Neural progenitor cell (in vitro differentiated cells): ENCODE results near the gene OPRL1. TPM values are rescaled to one million over a fixed set of nuclear protein-coding genes. Genes with fewer than 3 reads are reported as not detected.

Source experiments
- DNase-seq: peaks from one replicate; pipeline ENCODE4 v3.0.0-alpha.2; 2016; ENCODE audit warnings: low spot score
- H2AFZ ChIP-seq: fragments of 200-600 bp; sonication (generic); replicated peaks from 2 replicates; pipeline ENCODE4 v1.6.1; 2016; ENCODE audit warnings: antibody characterized with exemption
- H3F3A ChIP-seq: fragments of 200-600 bp; sonication (generic); 2 replicates; pipeline ENCODE4 v1.6.1; 2016; ENCODE audit warnings: antibody characterized with exemption, low read depth
- H3K27ac ChIP-seq: fragments of 200-600 bp; sonication (generic); 2 replicates; pipeline ENCODE4 v1.5.1; 2016; ENCODE audit warnings: mild to moderate bottlenecking
- H3K27me3 ChIP-seq: fragments of 200-600 bp; sonication (generic); 2 replicates; pipeline ENCODE4 v1.6.1; 2016; ENCODE audit warnings: mild to moderate bottlenecking, moderate library complexity
- H3K36me3 ChIP-seq: fragments of 200-600 bp; sonication (generic); 2 replicates; pipeline ENCODE4 v1.5.1; 2016
- H3K4me1 ChIP-seq: fragments of 200-600 bp; sonication (generic); 2 replicates; pipeline ENCODE4 v1.6.1; 2016; ENCODE audit warnings: mixed run types
- H3K4me2 ChIP-seq: fragments of 200-600 bp; sonication (generic); 2 replicates; pipeline ENCODE4 v1.6.1; 2016
- H3K4me3 ChIP-seq: fragments of 200-600 bp; sonication (generic); 2 replicates; pipeline ENCODE4 v1.5.1; 2016
- H3K79me2 ChIP-seq: fragments of 200-600 bp; sonication (generic); 2 replicates; pipeline ENCODE4 v1.6.1; 2016; ENCODE audit warnings: low read depth
- H3K9ac ChIP-seq: fragments of 200-600 bp; sonication (generic); 2 replicates; pipeline ENCODE4 v1.6.1; 2016
- H3K9me3 ChIP-seq: fragments of 200-600 bp; sonication (generic); 2 replicates; pipeline ENCODE4 v1.5.1; 2016; ENCODE audit warnings: low read depth
- H4K20me1 ChIP-seq: fragments of 200-600 bp; sonication (generic); 2 replicates; pipeline ENCODE4 v1.6.1; 2016; ENCODE audit warnings: low read depth
- H3K27ac Mint-ChIP-seq: 3 replicates; pipeline ENCODE4 v1.8.0; 2021; ENCODE audit warnings: mixed read lengths
- H3K27me3 Mint-ChIP-seq: 2 replicates; pipeline ENCODE4 v1.8.0; 2022; ENCODE audit warnings: low read depth, mild to moderate bottlenecking, inconsistent platforms, moderate library complexity, mixed read lengths; ENCODE audit not compliant: insufficient read depth
- H3K36me3 Mint-ChIP-seq: 3 replicates; pipeline ENCODE4 v1.8.0; 2021; ENCODE audit warnings: mixed read lengths
- H3K4me1 Mint-ChIP-seq: 3 replicates; pipeline ENCODE4 v1.8.0; 2021; ENCODE audit warnings: mixed read lengths
- H3K4me3 Mint-ChIP-seq: 3 replicates; pipeline ENCODE4 v1.8.0; 2021; ENCODE audit warnings: mild to moderate bottlenecking, moderate library complexity, mixed read lengths
- H3K9me3 Mint-ChIP-seq: 3 replicates; pipeline ENCODE4 v1.8.0; 2020; ENCODE audit warnings: mixed read lengths
- CTCF ChIP-seq: fragments of 200-600 bp; sonication (generic); IDR thresholded peaks from 2 replicates; pipeline ENCODE4 v1.5.1; 2017; ENCODE audit warnings: antibody characterized with exemption, mild to moderate bottlenecking
- EZH2 ChIP-seq: fragments of 200-600 bp; sonication (generic); IDR thresholded peaks from 2 replicates; pipeline ENCODE4 v1.6.1; 2017; ENCODE audit warnings: antibody characterized with exemption, mild to moderate bottlenecking, moderate library complexity
- EZH2phosphoT487 ChIP-seq: fragments of 200-600 bp; sonication (generic); IDR thresholded peaks from 2 replicates; pipeline ENCODE4 v1.6.1; 2017; ENCODE audit warnings: antibody characterized with exemption
- total RNA-seq: library from RNA; depleted of rRNA; stranded (reverse); fragments of >200 nt; gene quantifications from 2 replicates; pipeline ENCODE4 v1.2.3, GENCODE V29; 2015; ENCODE audit warnings: low replicate concordance

OPRL1 gene
- total RNA-seq, 1 donor from 2014 or later: 1.3 TPM

GRCh38 chr20:64063389-64064144 is 16.3 kb upstream of the OPRL1 start:
- Histone ChIP-seq H3K4me1 (peaks cover 7% of the 10 kb centered on the region), H3K9ac (peak overlapping the region; percentile 14), H3F3A (peaks cover 4% of the 10 kb centered on the region), H3K27me3 (no peaks in the 10 kb centered on the region), H3K36me3 (no peaks in the 10 kb centered on the region), H4K20me1 (peaks cover 20% of the 10 kb centered on the region), H3K9me3 (no peaks in the 10 kb centered on the region), H3K27ac (no peak overlapping the region), H3K4me2 (peak overlapping the region; percentile 86), H3K4me3 (peak overlapping the region; percentile 99), H3K79me2 (peaks cover 9% of the 10 kb centered on the region), H2AFZ (no peak overlapping the region)
- Mint-ChIP-seq H3K27me3 (peaks cover 12% of the 10 kb centered on the region), H3K4me1 (peaks cover 25% of the 10 kb centered on the region), H3K9me3 (no peaks in the 10 kb centered on the region), H3K36me3 (no peaks in the 10 kb centered on the region), H3K4me3 (peak overlapping the region; percentile 94), H3K27ac (no peak overlapping the region)
- TF ChIP-seq CTCF (no peak), EZH2 (no peak), EZH2phosphoT487 (no peak)
- peak; percentile 56 for DNase-seq

- peak overlapping the region; percentile 94 for H3K4me3 Mint-ChIP-seq
- Histone ChIP-seq H2AFZ (no peak overlapping the region), H3K27ac (no peak overlapping the region), H3K9me3 (no peaks in the 10 kb centered on the region), H3K4me3 (peak overlapping the region; percentile 99), H4K20me1 (peaks cover 23% of the 10 kb centered on the region), H3F3A (peaks cover 4% of the 10 kb centered on the region), H3K4me2 (peak overlapping the region; percentile 86), H3K79me2 (peaks cover 9% of the 10 kb centered on the region), H3K36me3 (no peaks in the 10 kb centered on the region), H3K9ac (peak overlapping the region; percentile 14), H3K4me1 (peaks cover 7% of the 10 kb centered on the region), H3K27me3 (no peaks in the 10 kb centered on the region)
- peaks cover 10% of the 10 kb centered on the region for H3K27me3 Mint-ChIP-seq
- H3K9me3 Mint-ChIP-seq: no peaks in the 10 kb centered on the region
- peaks cover 25% of the 10 kb centered on the region for H3K4me1 Mint-ChIP-seq
- no peak for TF ChIP-seq EZH2phosphoT487
- TF ChIP-seq CTCF: no peak
- no peak for TF ChIP-seq EZH2
- DNase-seq: no peak
- no peaks in the 10 kb centered on the region for H3K36me3 Mint-ChIP-seq
- H3K27ac Mint-ChIP-seq: no peak overlapping the region
Measured at GRCh38 chr20:64064145-64064698, 15.7 kb upstream of the OPRL1 start.

GRCh38 chr20:64065062-64065973 is 14.6 kb upstream of the OPRL1 start:
- TF ChIP-seq EZH2: no peak
- TF ChIP-seq EZH2phosphoT487: no peak
- no peak for TF ChIP-seq CTCF
- H2AFZ ChIP-seq: no peak overlapping the region
- no peaks in the 10 kb centered on the region for H3K9me3 Mint-ChIP-seq
- peaks cover 25% of the 10 kb centered on the region for H3K4me1 Mint-ChIP-seq
- H3K36me3 ChIP-seq: no peaks in the 10 kb centered on the region
- no peak overlapping the region for H3K4me2 ChIP-seq
- peaks cover 6% of the 10 kb centered on the region for H3K27me3 Mint-ChIP-seq
- H3K4me3 Mint-ChIP-seq: peak overlapping the region; percentile 50
- H3K27me3 ChIP-seq: no peaks in the 10 kb centered on the region
- peaks cover 9% of the 10 kb centered on the region for H3K79me2 ChIP-seq
- no peak for DNase-seq
- H3F3A ChIP-seq: peaks cover 4% of the 10 kb centered on the region
- no peak overlapping the region for H3K27ac ChIP-seq
- H3K4me1 ChIP-seq: peaks cover 7% of the 10 kb centered on the region
- H3K36me3 Mint-ChIP-seq: no peaks in the 10 kb centered on the region
- H4K20me1 ChIP-seq: peaks cover 33% of the 10 kb centered on the region
- no peak overlapping the region for H3K4me3 ChIP-seq
- H3K9me3 ChIP-seq: no peaks in the 10 kb centered on the region
- no peak overlapping the region for H3K27ac Mint-ChIP-seq
- H3K9ac ChIP-seq: no peak overlapping the region
